GM12875 (cell line): ENCODE results near the gene PPIG.
"Not testable (repeated sequence)": the region's sequence is repeated elsewhere in the genome, so short reads cannot be mapped to it uniquely, and the experiment has no call there.

Source experiments
- H3K4me3 ChIP-seq: one replicate; pipeline ENCODE4 v1.5.1; 2011; ENCODE audit warnings: low read depth, low read length, control low read depth
- CTCF ChIP-seq: IDR thresholded peaks from 2 replicates; pipeline ENCODE4 v1.5.1; 2011; ENCODE audit warnings: low read depth, mild to moderate bottlenecking, control low read depth, inconsistent platforms, low read length, moderate library complexity, borderline replicate concordance; ENCODE audit not compliant: insufficient read depth

Gene PPIG

GRCh38 chr2:169573974-169574299, 10.2 kb upstream of the PPIG start:
- H3K4me3 ChIP-seq: no peak overlapping the region
- no peak for TF ChIP-seq CTCF

DNA sequence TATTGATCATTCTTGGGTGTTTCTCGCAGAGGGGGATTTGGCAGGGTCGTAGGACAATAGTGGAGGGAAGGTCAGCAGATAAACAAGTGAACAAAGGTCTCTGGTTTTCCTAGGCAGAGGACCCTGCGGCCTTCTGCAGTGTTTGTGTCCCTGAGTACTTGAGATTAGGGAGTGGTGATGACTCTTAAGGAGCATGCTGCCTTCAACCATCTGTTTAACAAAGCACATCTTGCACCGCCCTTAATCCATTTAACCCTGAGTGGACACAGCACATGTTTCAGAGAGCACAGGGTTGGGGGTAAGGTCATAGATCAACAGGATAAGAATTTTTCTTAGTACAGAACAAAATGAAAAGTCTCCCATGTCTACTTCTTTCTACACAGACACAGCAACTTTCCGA, 9.6 kb upstream of the PPIG start:
- not testable (repeated sequence) for H3K4me3 ChIP-seq

GRCh38 chr2:169575264-169575663, 8.9 kb upstream of the PPIG start:
- not testable (repeated sequence) for H3K4me3 ChIP-seq

GRCh38 chr2:169579044-169579443, 5.1 kb upstream of the PPIG start:
- TF ChIP-seq CTCF: no peak
- no peak overlapping the region for H3K4me3 ChIP-seq

DNA sequence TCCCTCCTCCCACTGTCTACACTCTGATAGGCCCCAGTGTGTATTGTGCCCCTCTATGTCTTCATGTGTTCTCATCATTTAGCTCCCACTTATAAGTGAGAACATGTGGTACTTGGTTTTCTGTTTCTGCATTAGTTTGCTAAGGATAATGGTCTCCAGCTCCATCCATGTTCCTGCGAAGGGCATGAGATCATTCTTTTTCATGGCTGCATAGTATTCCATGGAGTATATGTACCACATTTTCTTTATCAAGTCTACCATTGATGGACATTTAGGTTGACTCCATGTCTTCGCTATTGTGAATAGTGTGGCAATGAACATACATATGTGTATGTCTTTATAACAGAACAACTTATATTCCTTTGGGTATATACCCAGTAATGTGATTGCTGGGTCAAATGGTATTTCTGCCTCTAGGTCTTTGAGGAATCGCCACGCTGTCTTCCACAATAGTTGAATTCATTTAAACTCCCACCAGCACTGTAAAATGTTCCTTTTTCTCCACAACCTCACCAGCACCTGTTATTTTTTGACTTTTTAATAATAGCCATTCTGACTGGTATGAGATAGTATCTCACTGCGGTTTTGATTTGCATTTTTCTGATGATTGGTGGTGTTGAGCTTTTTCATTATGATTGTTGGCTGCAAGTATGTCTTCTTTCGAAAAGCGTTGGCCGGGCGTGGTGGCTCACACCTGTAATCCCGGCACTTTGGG, 1.4 kb upstream of the PPIG start:
- H3K4me3 ChIP-seq: not testable (repeated sequence)

DNA sequence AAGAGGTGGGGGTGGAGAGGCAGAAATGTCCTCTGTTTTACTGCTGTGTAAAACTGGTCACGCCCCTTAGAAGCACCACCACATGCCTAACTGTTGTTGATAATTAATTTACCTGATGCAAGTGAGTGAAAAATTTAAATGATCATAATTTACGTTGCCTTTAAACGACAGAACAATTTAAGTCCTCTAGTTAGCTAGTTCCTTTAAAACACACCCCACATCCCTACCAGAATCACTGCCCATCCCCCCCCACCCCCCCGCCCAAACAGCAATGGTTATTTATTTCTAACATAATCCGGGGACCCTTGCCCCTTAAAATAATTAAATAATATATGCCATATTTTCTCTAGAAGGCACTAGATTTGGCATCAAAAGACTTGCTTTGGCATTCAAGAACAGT, 633 bp upstream of the PPIG start:
- TF ChIP-seq CTCF: no peak
- H3K4me3 ChIP-seq: no peak overlapping the region

- no peak for TF ChIP-seq CTCF
- peak overlapping the region; percentile 88 for H3K4me3 ChIP-seq
Measured at GRCh38 chr2:169585673-169586072, 1.5 kb downstream of the PPIG start.

DNA sequence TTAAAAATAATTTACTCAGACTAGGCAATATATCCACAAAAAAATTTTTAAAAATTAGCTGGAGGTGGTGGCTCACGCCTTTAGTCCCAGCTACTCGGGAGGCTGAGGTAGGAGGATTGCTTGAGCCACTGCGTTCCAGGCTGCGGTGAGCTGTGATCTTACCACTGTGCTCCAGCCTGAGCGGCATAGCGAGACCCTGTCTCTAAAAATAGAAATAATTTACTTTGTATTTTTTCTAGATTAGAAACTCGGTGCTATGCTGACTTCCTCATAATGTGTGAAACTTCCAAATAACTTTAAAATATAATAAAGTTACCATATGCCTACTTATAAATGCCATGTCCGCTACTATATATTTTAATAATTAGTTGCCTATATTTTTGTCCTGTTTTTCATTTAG, 6.7 kb downstream of the PPIG start:
- no peak for TF ChIP-seq CTCF
- no peak overlapping the region for H3K4me3 ChIP-seq

DNA sequence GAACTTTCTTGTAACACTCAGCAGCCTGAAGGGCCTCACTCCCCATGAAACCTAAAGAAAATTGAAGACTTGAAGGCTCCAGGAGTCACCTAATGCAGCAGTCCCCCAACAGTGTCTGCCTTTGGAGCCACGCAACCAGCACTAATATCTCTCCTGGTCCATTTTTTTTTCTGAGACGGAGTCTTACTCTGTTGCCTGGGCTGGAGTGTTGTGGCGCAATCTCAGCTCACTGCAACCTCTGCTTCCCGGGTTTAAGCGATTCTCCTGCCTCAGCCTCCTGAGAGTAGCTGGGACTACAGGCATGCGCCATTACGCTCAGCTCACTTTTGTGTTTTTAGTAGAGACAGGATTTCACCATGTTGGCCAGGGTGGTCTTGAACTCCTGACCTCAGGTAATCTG, 12.4 kb downstream of the PPIG start:
- not testable (repeated sequence) for H3K4me3 ChIP-seq
